Astrocyte of the spinal cord (primary cell): ENCODE data around the gene ZNF17.
"Not testable (repeated sequence)": the region's sequence is repeated elsewhere in the genome, so short reads cannot be mapped to it uniquely, and the experiment has no call there.

Experiments used
- DNase-seq: peaks from one replicate; pipeline ENCODE4 v3.0.0; 2011; ENCODE audit warnings: low read depth, low spot score
- H3K4me3 ChIP-seq: 2 replicates; pipeline ENCODE4 v1.5.1; 2011; ENCODE audit warnings: low read depth, mild to moderate bottlenecking, low read length, moderate library complexity
- in situ Hi-C: cut with HindIII; loops from 2 replicates; pipeline ENCODE4 v1.10.0; 2017; ENCODE audit warnings: low sequenced_read_pairs
- TF ChIP-seq, protein P1 (sequence below): IDR thresholded peaks from 2 replicates; pipeline ENCODE4 v1.5.1; 2012; ENCODE audit warnings: low read depth, mild to moderate bottlenecking, low read length, inconsistent platforms

The ZNF17 gene

DNA sequence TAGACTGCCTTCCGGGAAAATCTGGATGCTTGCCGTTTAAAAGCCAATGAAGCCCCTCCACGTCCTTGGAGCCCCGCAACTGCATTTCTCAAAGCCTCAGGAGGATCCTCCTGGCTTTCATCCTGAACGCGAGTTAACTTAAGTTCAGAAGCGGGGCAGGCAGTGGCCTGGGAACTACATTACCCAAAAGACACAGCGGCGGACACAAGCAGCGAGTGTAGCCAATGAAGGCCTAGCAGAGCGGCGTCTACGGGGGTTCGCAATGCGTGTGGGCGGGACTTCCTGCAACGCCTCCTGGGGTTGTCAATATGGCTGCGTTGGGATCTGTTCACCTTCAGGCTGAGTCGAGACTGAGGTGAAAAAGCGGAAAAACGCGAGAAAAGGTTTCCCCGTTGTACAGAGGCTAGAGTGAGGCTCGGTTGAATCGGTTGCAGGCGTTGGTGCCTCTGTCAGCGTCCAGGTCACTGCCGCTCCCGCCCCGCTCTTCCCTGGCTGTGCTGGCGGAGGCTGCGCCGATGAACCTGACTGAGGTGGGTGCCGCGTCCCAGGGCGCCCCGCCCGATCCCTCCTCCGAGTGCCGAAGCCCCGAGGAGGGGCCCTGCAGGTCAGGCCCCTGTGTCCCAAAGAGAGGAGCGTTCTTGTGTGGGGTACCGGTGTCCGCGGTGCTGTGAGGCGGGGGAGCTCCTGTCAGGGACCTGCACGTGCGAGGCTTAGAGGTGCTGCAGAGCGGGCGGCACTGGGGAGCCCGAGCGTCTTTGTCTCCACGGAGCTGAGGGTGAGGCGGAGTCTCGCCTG, at the start of gene ZNF17:
ZNF17 (plus strand) TSS at position 285 of the 795 bp plus-strand sequence. CDS start 2,455 bp downstream, outside the sequence.
- TF ChIP-seq, protein P1, sequence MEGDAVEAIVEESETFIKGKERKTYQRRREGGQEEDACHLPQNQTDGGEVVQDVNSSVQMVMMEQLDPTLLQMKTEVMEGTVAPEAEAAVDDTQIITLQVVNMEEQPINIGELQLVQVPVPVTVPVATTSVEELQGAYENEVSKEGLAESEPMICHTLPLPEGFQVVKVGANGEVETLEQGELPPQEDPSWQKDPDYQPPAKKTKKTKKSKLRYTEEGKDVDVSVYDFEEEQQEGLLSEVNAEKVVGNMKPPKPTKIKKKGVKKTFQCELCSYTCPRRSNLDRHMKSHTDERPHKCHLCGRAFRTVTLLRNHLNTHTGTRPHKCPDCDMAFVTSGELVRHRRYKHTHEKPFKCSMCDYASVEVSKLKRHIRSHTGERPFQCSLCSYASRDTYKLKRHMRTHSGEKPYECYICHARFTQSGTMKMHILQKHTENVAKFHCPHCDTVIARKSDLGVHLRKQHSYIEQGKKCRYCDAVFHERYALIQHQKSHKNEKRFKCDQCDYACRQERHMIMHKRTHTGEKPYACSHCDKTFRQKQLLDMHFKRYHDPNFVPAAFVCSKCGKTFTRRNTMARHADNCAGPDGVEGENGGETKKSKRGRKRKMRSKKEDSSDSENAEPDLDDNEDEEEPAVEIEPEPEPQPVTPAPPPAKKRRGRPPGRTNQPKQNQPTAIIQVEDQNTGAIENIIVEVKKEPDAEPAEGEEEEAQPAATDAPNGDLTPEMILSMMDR: no peak
- DNase-seq: peak; percentile 95
- H3K4me3 ChIP-seq: peak within 1 kb of the TSS; percentile 95
- in situ Hi-C loops: no loop called here

DNA sequence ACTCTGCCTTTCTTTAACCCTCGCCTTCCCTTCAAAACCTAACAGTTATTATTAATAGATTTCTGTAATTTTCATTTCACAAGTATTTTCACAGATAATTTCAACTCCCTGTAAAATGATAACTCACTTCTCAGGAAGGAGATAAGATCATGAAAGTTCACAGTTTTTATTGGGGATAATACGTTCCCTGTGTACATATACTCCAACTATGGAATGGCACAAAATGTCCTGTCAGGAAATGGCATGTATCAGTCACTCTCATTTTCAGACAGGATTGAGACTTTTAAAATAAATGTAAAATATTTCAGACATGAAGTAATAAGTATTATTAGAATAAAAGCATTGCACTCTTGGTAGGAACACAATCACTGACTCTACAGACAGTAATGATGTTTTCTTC, 48.5 kb upstream of the ZNF17 start:
- no peak for DNase-seq
- TF ChIP-seq, protein P1: no peak
- peak overlapping the region; percentile 89 for H3K4me3 ChIP-seq
- in situ Hi-C loops: no loop called here

DNA sequence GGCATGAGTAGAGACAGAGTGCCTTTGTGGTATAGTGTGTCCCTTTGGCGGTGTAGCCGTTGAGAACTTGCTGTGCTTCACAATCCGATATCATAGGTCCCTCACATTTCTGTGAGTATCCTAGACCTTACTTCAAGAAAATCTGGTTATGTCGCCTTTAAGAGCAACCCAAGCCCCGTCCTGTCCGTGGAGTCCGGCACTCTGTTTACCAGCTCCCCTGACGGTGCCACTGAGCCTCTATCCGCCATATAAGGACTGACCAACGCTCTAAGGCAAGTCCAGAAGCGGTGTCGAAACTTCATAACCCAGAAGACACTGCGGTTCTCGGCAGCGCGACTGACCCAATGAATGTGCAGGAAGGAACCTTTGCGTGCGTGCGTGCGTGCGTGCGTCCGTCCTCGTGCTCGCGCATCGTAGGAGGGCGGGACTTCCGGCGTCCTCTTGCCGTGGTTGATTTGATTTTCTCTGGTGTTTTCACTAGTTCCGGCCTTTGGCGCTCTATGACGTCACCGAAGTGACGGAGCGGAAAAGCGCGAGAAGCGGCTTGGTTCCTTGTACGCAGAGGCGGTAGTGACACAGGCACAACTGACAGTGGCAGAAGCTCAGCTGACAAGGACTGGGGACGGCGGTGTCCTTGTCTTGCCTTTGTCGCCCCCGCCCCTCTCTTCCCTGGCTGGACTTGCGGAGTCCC, 47.8 kb upstream of the ZNF17 start, which contains the start of the genes TRAPPC2B and ZNF547:
TRAPPC2B (plus strand) TSS at position 555 of the 691 bp plus-strand sequence. CDS start 1,283 bp downstream, outside the sequence.
ZNF547 (plus strand) TSS at position 555 of the 691 bp plus-strand sequence. CDS start 5,005 bp downstream, outside the sequence.
- in situ Hi-C loops: no loop called here
- peak within 1 kb of the TSS; percentile 89 for H3K4me3 ChIP-seq
- DNase-seq: peak; percentile 100
- TF ChIP-seq, protein P1: no peak

DNA sequence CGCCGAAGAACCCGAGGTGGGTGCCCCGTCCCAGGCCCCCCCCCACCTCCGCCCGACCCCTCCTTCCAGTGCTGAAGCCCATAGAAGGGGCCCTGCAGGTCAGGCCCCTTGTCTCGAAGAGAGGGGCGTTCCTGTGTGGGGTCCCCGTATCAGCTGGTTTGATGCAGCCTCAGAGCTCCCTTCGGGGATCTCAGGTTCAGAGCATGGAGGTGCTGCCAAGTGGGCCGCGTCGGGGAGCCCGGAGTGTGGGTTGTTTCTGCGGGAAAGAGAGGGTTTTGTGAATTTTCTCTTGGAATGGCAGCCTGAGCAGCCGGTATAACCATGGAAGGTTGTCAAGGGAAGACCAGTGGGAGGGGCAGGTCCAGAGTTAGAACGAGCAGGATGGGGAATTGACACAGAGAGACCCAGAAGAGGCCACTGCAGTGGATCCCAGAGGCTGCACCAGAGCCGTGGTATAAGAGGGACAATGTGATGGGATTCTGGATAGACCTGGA, 47.2 kb upstream of the ZNF17 start:
- in situ Hi-C loops: no loop called here
- DNase-seq: no peak
- TF ChIP-seq, protein P1: no peak
- H3K4me3 ChIP-seq: peak overlapping the region; percentile 89

DNA sequence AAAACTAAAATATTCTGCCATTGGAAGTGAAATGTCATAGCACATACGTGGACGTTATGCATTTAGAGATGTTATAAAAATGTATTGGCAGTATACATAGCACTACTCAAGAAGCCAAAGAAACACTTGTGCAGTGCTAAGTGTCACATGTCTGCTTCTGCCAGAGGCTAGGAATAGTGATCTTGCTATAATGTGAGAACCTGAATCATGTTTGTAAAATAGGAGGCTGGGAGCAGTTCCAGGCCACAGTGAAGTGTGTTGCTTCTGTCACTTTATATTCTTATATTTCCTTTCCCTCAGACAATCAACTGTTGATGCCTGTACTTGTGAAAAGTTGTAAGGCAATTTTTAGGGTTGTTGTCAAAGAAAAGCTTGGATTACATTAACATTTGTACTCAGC, 44.2 kb upstream of the ZNF17 start:
- TF ChIP-seq, protein P1: no peak
- no peak overlapping the region for H3K4me3 ChIP-seq
- in situ Hi-C loops: no loop called here
- DNase-seq: no peak

DNA sequence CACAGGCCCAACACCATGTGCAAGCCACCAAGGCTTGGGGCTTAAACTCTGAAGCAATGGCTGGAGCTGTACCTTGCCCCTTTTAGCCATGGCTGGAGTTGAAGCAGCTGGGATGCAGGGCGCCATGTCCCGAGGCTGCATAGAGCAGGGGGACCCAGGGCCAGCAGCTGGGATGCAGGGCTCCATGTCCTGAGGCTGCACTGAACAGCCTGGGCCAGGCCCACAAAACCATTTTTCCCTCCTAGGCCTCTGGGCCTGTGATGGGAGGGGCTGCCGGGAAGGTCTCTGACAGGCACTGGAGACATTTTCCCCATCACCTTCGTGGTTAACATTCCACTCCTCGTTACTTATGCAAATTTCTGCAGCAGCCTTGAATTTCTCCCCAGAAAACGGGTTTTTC, 36.8 kb upstream of the ZNF17 start:
- no peak overlapping the region for H3K4me3 ChIP-seq
- TF ChIP-seq, protein P1: no peak
- no peak for DNase-seq
- in situ Hi-C loops: no loop called here

DNA sequence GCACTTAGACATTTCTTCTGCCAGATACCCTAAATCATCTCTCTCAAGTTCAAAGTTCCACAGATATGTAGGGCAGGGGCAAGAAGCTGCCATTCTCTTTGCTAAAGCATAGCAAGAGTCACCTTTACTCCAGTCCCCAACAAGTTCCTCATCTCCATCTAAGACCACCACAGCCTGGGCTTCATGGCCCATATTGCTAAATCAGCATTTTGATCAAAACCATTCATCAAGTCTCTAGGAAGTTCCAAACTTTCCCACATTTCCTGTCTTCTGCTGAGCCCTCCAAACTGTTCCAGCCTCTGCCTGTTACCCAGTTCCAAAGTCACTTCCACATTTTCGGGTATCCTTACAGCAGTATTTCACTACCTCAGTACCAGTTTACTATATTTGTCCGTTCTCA, 36.3 kb upstream of the ZNF17 start:
- in situ Hi-C loops, H3K4me3 ChIP-seq, DNase-seq: not testable (repeated sequence)
